SK-N-SH (cell line): ENCODE results near the gene NUP155. TPM values are rescaled to one million over a fixed set of nuclear protein-coding genes. Genes with fewer than 3 reads are reported as not detected.
"Not testable (repeated sequence)": the region's sequence is repeated elsewhere in the genome, so short reads cannot be mapped to it uniquely, and the experiment has no call there.

Experiments
- CTCF ChIA-PET: fragments of 300-600, 350-600 bp; formaldehyde crosslinking; extraction: SDS; loops from one replicate; lab custom pipeline; 2021; lab: Yijun Ruan, JAX
- POLR2A ChIA-PET: fragments of 350-600 bp; sonication (Branson Sonifier 250); formaldehyde crosslinking; extraction: SDS; loops from one replicate; lab custom pipeline; 2020; ENCODE audit warnings: antibody characterized with exemption, inconsistent platforms; lab: Yijun Ruan, JAX
- DNase-seq: peaks from one replicate; pipeline ENCODE4 v3.0.0; 2012
- H2AFZ ChIP-seq: fragments of 200-600 bp; sonication (generic); 2 replicates; pipeline ENCODE4 v1.8.1; 2016; ENCODE audit warnings: antibody characterized with exemption, mild to moderate bottlenecking, low read depth
- H3F3A ChIP-seq: fragments of 200-600 bp; sonication (generic); replicated peaks from 2 replicates; pipeline ENCODE3; 2016; ENCODE audit warnings: antibody characterized with exemption, mild to moderate bottlenecking; ENCODE audit not compliant: insufficient read depth
- H3K27ac ChIP-seq, 2 experiments: fragments of 200-500 bp in 1 of 2; fragments of 200-600 bp in 1 of 2; sonication (Bioruptor generic) in 1 of 2; sonication (generic), shearing (Covaris generic) in 1 of 2; 2 replicates each; pipeline versions ENCODE4 v1.5.1 to v1.6.1; 2014 to 2016; ENCODE audit warnings: low read depth in 2 of 2, inconsistent platforms in 1 of 2, low read length in 1 of 2, mild to moderate bottlenecking in 1 of 2, mixed read lengths in 1 of 2
- H3K27me3 ChIP-seq: fragments of 200-600 bp; sonication (generic), shearing (Covaris generic); 2 replicates; pipeline ENCODE4 v1.6.1; 2016; ENCODE audit warnings: mixed run types; ENCODE audit not compliant: insufficient read depth
- H3K36me3 ChIP-seq, 2 experiments: fragments of 200-500 bp in 1 of 2; fragments of 200-600 bp in 1 of 2; sonication (Bioruptor generic) in 1 of 2; sonication (generic) in 1 of 2; replicated peaks in 1 of 2; 2 replicates each; pipeline versions ENCODE3 to v1.5.1; 2014 to 2016; ENCODE audit warnings: low read length in 1 of 2, mild to moderate bottlenecking in 1 of 2; ENCODE audit not compliant: insufficient read depth in 2 of 2, control insufficient read depth in 1 of 2
- H3K4me1 ChIP-seq, 2 experiments: fragments of 200-500 bp in 1 of 2; fragments of 200-600 bp in 1 of 2; sonication (Bioruptor generic) in 1 of 2; sonication (generic), shearing (Covaris generic) in 1 of 2; 2 replicates each; pipeline versions ENCODE4 v1.5.1 to v1.6.1; 2014 to 2016; ENCODE audit warnings: low read depth in 1 of 2, low read length in 1 of 2, mixed run types in 1 of 2; ENCODE audit not compliant: insufficient read depth in 2 of 2, control insufficient read depth in 1 of 2
- H3K4me2 ChIP-seq: fragments of 200-600 bp; sonication (generic), shearing (Covaris generic); 2 replicates; pipeline ENCODE4 v1.6.1; 2017; ENCODE audit warnings: mixed run types
- H3K4me3 ChIP-seq, 2 experiments: fragments of 200-500 bp in 1 of 2; fragments of 200-600 bp in 1 of 2; sonication (Bioruptor generic) in 1 of 2; sonication (generic), shearing (Covaris generic) in 1 of 2; 2 replicates each; pipeline versions ENCODE4 v1.5.1 to v1.8.1; 2014 to 2016; ENCODE audit warnings: low read depth in 2 of 2, inconsistent platforms in 1 of 2, low read length in 1 of 2, mild to moderate bottlenecking in 1 of 2, mixed read lengths in 1 of 2, moderate library complexity in 1 of 2
- H3K79me2 ChIP-seq: fragments of 200-600 bp; sonication (generic); 2 replicates; pipeline ENCODE4 v1.8.1; 2017; ENCODE audit warnings: mild to moderate bottlenecking; ENCODE audit not compliant: insufficient read depth
- H3K9ac ChIP-seq: fragments of 200-600 bp; sonication (generic); 2 replicates; pipeline ENCODE4 v1.6.1; 2017; ENCODE audit warnings: mixed run types
- H3K9me2 ChIP-seq: fragments of 200-600 bp; sonication (generic); 2 replicates; pipeline ENCODE4 v1.6.1; 2017; ENCODE audit warnings: mixed run types
- H3K9me3 ChIP-seq: fragments of 200-600 bp; sonication (generic); 2 replicates; pipeline ENCODE4 v1.6.1; 2017; ENCODE audit warnings: mixed run types, mild to moderate bottlenecking, moderate library complexity
- H4K20me1 ChIP-seq: fragments of 200-600 bp; sonication (generic); 2 replicates; pipeline ENCODE4 v1.6.1; 2017; ENCODE audit warnings: mild to moderate bottlenecking, mixed run types; ENCODE audit not compliant: insufficient read depth
- CHD2 ChIP-seq: fragments of 150-350 bp; IDR thresholded peaks from 2 replicates; pipeline ENCODE4 v1.6.1; 2018; ENCODE audit warnings: low read length; ENCODE audit not compliant: partially characterized antibody
- EP300 ChIP-seq, 2 experiments: IDR thresholded peaks; 2 replicates each; pipeline versions ENCODE4 v1.4.0 to v1.6.1; 2012; ENCODE audit warnings: borderline replicate concordance in 1 of 2, low read depth in 1 of 2, low read length in 1 of 2
- EZH2phosphoT487 ChIP-seq: fragments of 200-600 bp; sonication (generic); IDR thresholded peaks from 2 replicates; pipeline ENCODE4 v1.6.1; 2017; ENCODE audit warnings: low read depth, mixed run types, mild to moderate bottlenecking, antibody characterized with exemption, moderate library complexity, borderline replicate concordance
- FOSL2 ChIP-seq: IDR thresholded peaks from 2 replicates; pipeline ENCODE4 v1.4.0; 2012; ENCODE audit warnings: low read depth, mild to moderate bottlenecking, moderate library complexity, borderline replicate concordance
- GABPA ChIP-seq: IDR thresholded peaks from 2 replicates; pipeline ENCODE4 v1.4.0; 2012; ENCODE audit warnings: low read depth, mild to moderate bottlenecking
- JUND ChIP-seq: IDR thresholded peaks from 2 replicates; pipeline ENCODE4 v1.4.0; 2012
- MEF2A ChIP-seq: IDR thresholded peaks from 2 replicates; pipeline ENCODE4 v1.4.0; 2012; ENCODE audit warnings: low read depth, borderline replicate concordance
- MXI1 ChIP-seq: IDR thresholded peaks from 2 replicates; pipeline ENCODE4 v1.6.1; 2012; ENCODE audit warnings: mild to moderate bottlenecking, low read depth, low read length, improper control_type of control experiment
- NRF1 ChIP-seq: IDR thresholded peaks from 2 replicates; pipeline ENCODE4 v1.6.1; 2012; ENCODE audit warnings: low read depth, mild to moderate bottlenecking, low read length
- POLR2AphosphoS5 ChIP-seq: IDR thresholded peaks from 2 replicates; pipeline ENCODE4 v1.6.1; 2012; ENCODE audit warnings: low read depth, low read length
- RAD21 ChIP-seq: IDR thresholded peaks from 2 replicates; pipeline ENCODE4 v1.6.1; 2012; ENCODE audit warnings: mild to moderate bottlenecking, low read length
- RCOR1 ChIP-seq: fragments of 150-350 bp; IDR thresholded peaks from 2 replicates; pipeline ENCODE4 v1.6.1; 2017; ENCODE audit warnings: antibody characterized with exemption, low read length
- TCF12 ChIP-seq: IDR thresholded peaks from 2 replicates; pipeline ENCODE4 v1.4.0; 2012
- TEAD4 ChIP-seq: IDR thresholded peaks from 2 replicates; pipeline ENCODE4 v1.4.0; 2012; ENCODE audit warnings: mild to moderate bottlenecking, borderline replicate concordance; ENCODE audit not compliant: insufficient read depth
- WGBS: methylation state at CpG from one replicate; pipeline ENCODE4 v1.1.6; 2017; ENCODE audit warnings: low lambda C conversion rate; 5-methylcytosine and 5-hydroxymethylcytosine counted together
- polyA plus RNA-seq, 3 experiments: library from polyadenylated mRNA; depleted of rRNA; stranded (reverse); fragments of >200 nt; gene quantifications; 2 replicates each; pipeline ENCODE4 v1.2.3, GENCODE V29; 2012
- TF ChIP-seq, protein P1 (sequence below): fragments of 200-600 bp; sonication (generic); IDR thresholded peaks from 2 replicates; pipeline ENCODE4 v1.6.1; 2017; ENCODE audit warnings: antibody characterized with exemption, mild to moderate bottlenecking, moderate library complexity
- TF ChIP-seq, protein P2 (sequence below): fragments of 150-350 bp; IDR thresholded peaks from 2 replicates; pipeline ENCODE4 v1.6.1; 2017; ENCODE audit warnings: antibody characterized with exemption, low read length, low read depth, borderline replicate concordance

NUP155 gene
- polyA plus RNA-seq, 1 of the 3 experiments (the other 2 are of a cell fraction), result 6.7 TPM

DNA sequence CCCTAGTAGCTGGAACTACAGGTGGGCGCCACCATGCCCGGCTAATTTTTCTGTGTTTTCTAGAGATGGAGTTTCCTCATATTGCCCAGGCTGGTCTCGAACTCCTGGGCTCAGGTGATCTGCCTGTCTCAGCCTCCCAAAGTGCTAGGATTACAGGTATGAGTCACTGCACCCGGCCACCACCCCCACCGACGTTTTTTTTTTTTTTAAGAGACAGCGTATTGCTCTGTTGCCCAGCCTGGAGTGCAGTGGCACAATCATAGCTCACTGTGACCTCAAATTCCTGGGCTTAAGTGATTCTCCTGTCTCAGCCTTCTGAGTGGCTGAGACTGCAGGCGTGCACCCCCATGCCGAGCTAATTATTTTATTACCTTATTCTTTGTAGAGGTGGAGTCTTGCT, 46.4 kb upstream of the NUP155 start (continued):
- TF ChIP-seq, protein P1, sequence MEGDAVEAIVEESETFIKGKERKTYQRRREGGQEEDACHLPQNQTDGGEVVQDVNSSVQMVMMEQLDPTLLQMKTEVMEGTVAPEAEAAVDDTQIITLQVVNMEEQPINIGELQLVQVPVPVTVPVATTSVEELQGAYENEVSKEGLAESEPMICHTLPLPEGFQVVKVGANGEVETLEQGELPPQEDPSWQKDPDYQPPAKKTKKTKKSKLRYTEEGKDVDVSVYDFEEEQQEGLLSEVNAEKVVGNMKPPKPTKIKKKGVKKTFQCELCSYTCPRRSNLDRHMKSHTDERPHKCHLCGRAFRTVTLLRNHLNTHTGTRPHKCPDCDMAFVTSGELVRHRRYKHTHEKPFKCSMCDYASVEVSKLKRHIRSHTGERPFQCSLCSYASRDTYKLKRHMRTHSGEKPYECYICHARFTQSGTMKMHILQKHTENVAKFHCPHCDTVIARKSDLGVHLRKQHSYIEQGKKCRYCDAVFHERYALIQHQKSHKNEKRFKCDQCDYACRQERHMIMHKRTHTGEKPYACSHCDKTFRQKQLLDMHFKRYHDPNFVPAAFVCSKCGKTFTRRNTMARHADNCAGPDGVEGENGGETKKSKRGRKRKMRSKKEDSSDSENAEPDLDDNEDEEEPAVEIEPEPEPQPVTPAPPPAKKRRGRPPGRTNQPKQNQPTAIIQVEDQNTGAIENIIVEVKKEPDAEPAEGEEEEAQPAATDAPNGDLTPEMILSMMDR, result no peak
- TF ChIP-seq GABPA (no peak), TCF12 (no peak), RAD21 (no peak), FOSL2 (no peak), TEAD4 (no peak), RCOR1 (no peak)
- TF ChIP-seq, protein P2, sequence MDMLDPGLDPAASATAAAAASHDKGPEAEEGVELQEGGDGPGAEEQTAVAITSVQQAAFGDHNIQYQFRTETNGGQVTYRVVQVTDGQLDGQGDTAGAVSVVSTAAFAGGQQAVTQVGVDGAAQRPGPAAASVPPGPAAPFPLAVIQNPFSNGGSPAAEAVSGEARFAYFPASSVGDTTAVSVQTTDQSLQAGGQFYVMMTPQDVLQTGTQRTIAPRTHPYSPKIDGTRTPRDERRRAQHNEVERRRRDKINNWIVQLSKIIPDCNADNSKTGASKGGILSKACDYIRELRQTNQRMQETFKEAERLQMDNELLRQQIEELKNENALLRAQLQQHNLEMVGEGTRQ, result no peak

DNA sequence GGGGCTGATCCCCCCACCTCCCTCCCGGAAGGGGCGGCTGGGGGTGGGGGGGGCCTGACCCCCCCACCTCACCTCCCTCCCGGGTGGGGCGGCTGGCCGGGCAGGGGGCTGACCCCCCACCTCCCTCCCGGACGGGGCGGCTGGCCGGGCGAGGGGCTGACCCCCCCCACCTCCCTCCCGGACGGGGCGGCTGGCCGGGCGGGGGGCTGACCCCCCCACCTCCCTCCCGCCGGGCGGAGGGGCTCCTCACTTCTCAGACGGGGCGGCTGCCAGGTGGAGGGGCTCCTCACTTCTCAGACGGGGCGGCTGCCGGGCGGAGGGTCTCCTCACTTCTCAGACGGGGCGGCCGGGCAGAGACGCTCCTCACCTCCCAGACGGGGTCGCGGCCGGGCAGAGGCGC, 44.5 kb upstream of the NUP155 start:
- H3K4me3 ChIP-seq, H3K9me2 ChIP-seq, H3K9me3 ChIP-seq, H3K9ac ChIP-seq, H3K79me2 ChIP-seq, H3K27ac ChIP-seq, POLR2A ChIA-PET, H3K4me2 ChIP-seq, DNase-seq, H3F3A ChIP-seq, CTCF ChIA-PET, H3K27me3 ChIP-seq, H2AFZ ChIP-seq, H4K20me1 ChIP-seq, H3K4me1 ChIP-seq: not testable (repeated sequence)
- H3K36me3 ChIP-seq, result peaks cover 3 to 16% of the 10 kb centered on the region in 2 experiments
- WGBS, result no CpG with 5 or more reads among the region's 33 CpGs

DNA sequence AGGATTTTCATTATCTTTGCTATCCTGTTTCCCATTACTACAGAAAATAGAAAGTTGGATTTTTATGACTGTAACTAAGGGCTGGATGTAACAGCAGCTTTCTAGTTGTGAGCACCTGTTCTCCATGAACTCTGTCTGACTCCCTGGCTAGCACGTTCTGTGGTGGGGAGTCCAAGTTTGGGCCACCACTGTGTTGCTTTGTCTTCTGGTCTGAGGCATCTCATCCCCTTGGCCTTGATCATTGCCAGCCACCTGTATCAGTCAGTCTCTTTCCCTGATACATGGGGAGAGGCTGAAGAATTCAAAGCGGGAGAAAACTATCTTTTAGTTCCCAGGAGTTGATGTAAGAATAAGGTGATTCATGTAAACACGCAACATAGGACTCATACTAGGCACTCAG, 41.6 kb upstream of the NUP155 start:
- DNase-seq, result peak; percentile 10
- no peak overlapping the region for H2AFZ ChIP-seq
- H3K27ac ChIP-seq, result peak overlapping the region in 1 of 2 experiments; percentile 9; a peak in 1 of 4 replicates
- 94% methylated on average over 3 of the region's 3 CpGs for WGBS
- no peak overlapping the region for H3K9ac ChIP-seq
- TF ChIP-seq EP300 (IDR thresholded peaks at IDR 0.05; ENCODE audit: borderline replicate concordance in 1 of 2, low read depth in 1 of 2, low read length in 1 of 2), result no peak
- no peak for TF ChIP-seq CHD2
- TF ChIP-seq JUND, result no peak
- no peak for TF ChIP-seq NRF1
- TF ChIP-seq MEF2A, result no peak
- TF ChIP-seq MXI1, result no peak
- no peak for TF ChIP-seq EZH2phosphoT487
- TF ChIP-seq POLR2AphosphoS5, result no peak
- POLR2A ChIA-PET, result no interaction called here
- H3K36me3 ChIP-seq, result peaks cover 9 to 20% of the 10 kb centered on the region in 2 experiments
- no peak overlapping the region for H3K4me2 ChIP-seq
- no peaks in the 10 kb centered on the region for H3K9me2 ChIP-seq
- no peaks in the 10 kb centered on the region for H3K27me3 ChIP-seq
- H3K4me3 ChIP-seq, result no peak overlapping the region
- no peaks in the 10 kb centered on the region for H4K20me1 ChIP-seq
- H3F3A ChIP-seq, result peaks cover 4% of the 10 kb centered on the region
- CTCF ChIA-PET, result interaction anchor here (0.8 to 3.0 kb wide), 19 partner anchors 9 to 785 kb away, joined by 3 to 35 read pairs (median 5); partner anchors contain the start of gene WDR70
- H3K9me3 ChIP-seq, result no peaks in the 10 kb centered on the region
- no peaks in the 10 kb centered on the region for H3K79me2 ChIP-seq
- H3K4me1 ChIP-seq, result peaks cover 0 to 3% of the 10 kb centered on the region in 2 experiments; a peak in 1 of 4 replicates
